Measurements from ENCODE around the gene IRF4.

IRF4 gene

GRCh38 chr6:391559-392440 is at the start of gene IRF4:
TSS of gene IRF4 (plus strand) at chr6:391752. CDS start at chr6:393153, 1,401 bp downstream.
- Histone ChIP-seq H3K4me1 (ENCODE audit: control insufficient read depth, insufficient read depth, low read length) (no peaks in the 10 kb centered on the region; the same call in 1 of the 2 replicates), H3K27ac (ENCODE audit: extremely low read depth, low read depth, low read length) (no peak within 1 kb of the TSS; the same call in 1 of the 2 replicates), H3K4me3 (ENCODE audit: low read depth, low read length) (peak within 1 kb of the TSS; percentile 23), H3K36me3 (ENCODE audit: control insufficient read depth in 2 of 2, insufficient read depth in 1 of 2, low read length in 2 of 2) (no peaks in the 10 kb centered on the region), H3K9me3 (ENCODE audit: control insufficient read depth, insufficient read depth, low read depth, low read length) (no peaks in the 10 kb centered on the region)
- POLR2A ChIA-PET, result interaction anchor here (0.8 kb wide), 1 partner anchor 1032 kb away, joined by 3 read pairs; no protein-coding TSS in a partner anchor
- no peak for TF ChIP-seq ZNF214 (tag by site-specific recombination; IDR thresholded peaks at IDR 0.05; ENCODE audit: borderline replicate concordance)
- TF ChIP-seq ZNF777 (tag by site-specific recombination; IDR thresholded peaks at IDR 0.05; ENCODE audit: borderline replicate concordance), result peak; percentile 44; the same call in 1 of the 2 replicates
- TF ChIP-seq ZNF416 (tag by site-specific recombination; IDR thresholded peaks at IDR 0.05), result no peak
- TF ChIP-seq IKZF3 (tag by site-specific recombination; IDR thresholded peaks at IDR 0.05), result no peak
- 0 out of 2 replicates have a peak, but pooled peaks have one; percentile 28 for TF ChIP-seq KLF8 (tag by site-specific recombination; IDR thresholded peaks at IDR 0.05)
- 0 out of 2 replicates have a peak, but pooled peaks have one; percentile 42 for TF ChIP-seq GLI4 (tag by site-specific recombination; IDR thresholded peaks at IDR 0.05)
- TF ChIP-seq ZNF692 (tag by site-specific recombination; IDR thresholded peaks at IDR 0.05), result peak; percentile 71
- TF ChIP-seq ZXDB (tag by site-specific recombination; IDR thresholded peaks at IDR 0.05), result peak; percentile 61
- peak; percentile 88 for TF ChIP-seq ZNF335 (tag by site-specific recombination; conservative IDR thresholded peaks at IDR 0.05)
- TF ChIP-seq ZNF600 (tag by site-specific recombination; IDR thresholded peaks at IDR 0.05), result peak; percentile 76
- TF ChIP-seq ZNF560 (tag by site-specific recombination; IDR thresholded peaks at IDR 0.05; ENCODE audit: borderline replicate concordance), result peak; percentile 59; the same call in 1 of the 2 replicates
- peak; percentile 44 for TF ChIP-seq ZBTB26 (tag by site-specific recombination; optimal IDR thresholded peaks at IDR 0.05)
- TF ChIP-seq ZNF140 (tag by site-specific recombination; IDR thresholded peaks at IDR 0.05), result no peak
- TF ChIP-seq ZNF174 (tag by site-specific recombination; IDR thresholded peaks at IDR 0.05), result no peak
- peak; percentile 40; the same call in 1 of the 2 replicates for TF ChIP-seq ZBTB10 (tag by site-specific recombination; IDR thresholded peaks at IDR 0.05)
- TF ChIP-seq GLIS2 (tag by site-specific recombination; IDR thresholded peaks at IDR 0.05), result peak; percentile 23; the same call in 1 of the 2 replicates
- peak; percentile 41; the same call in 1 of the 2 replicates for TF ChIP-seq ZBTB48 (tag by site-specific recombination; IDR thresholded peaks at IDR 0.05)
- peak; percentile 79 for TF ChIP-seq ZBTB20 (tag by site-specific recombination; IDR thresholded peaks at IDR 0.05)
- TF ChIP-seq SP2 (tag by site-specific recombination; IDR thresholded peaks at IDR 0.05), result peak; percentile 35
- CTCF ChIA-PET, result interaction anchor here (0.7 to 1.2 kb wide), 3 partner anchors 17 to 34 kb away, joined by 3 read pairs; no protein-coding TSS in a partner anchor
